ENCODE results near the gene HSPD1. TPM values are rescaled to one million over a fixed set of nuclear protein-coding genes. Genes with fewer than 3 reads are reported as not detected.

The HSPD1 gene
- total RNA-seq, 4 donors from 2014 or later = 88.4 to 221 (median 122) TPM

GRCh38 chr2:197538412-197538811 lies 38.8 kb upstream of the HSPD1 start:
- H3K36me3 ChIP-seq = peaks cover 0 to 52% (median 0%) of the 10 kb centered on the region in 3 donors

GRCh38 chr2:197517150-197517549 lies 17.5 kb upstream of the HSPD1 start:
- TF ChIP-seq CTCF (IDR thresholded peaks at IDR 0.05) (no peak), POLR2A (IDR thresholded peaks at IDR 0.05) (no peak)
- Histone ChIP-seq H3K27ac (peak overlapping the region in 1 of 4 donors; percentile 97), H3K4me3 (peak overlapping the region in 3 of 4 donors; percentile 87 to 92 (median 90)), H3K27me3 (no peaks in the 10 kb centered on the region), H3K9me3 (no peaks in the 10 kb centered on the region), H3K36me3 (no peaks in the 10 kb centered on the region), H3K4me1 (peaks cover 0 to 7% (median 5%) of the 10 kb centered on the region in 4 donors)
- no peak for DNase-seq

More at GRCh38 chr2:197538412-197538811, 38.8 kb upstream of the HSPD1 start:
- Histone ChIP-seq H3K4me3 (no peak overlapping the region), H3K27ac (no peak overlapping the region), H3K4me1 (no peaks in the 10 kb centered on the region), H3K9me3 (no peaks in the 10 kb centered on the region), H3K27me3 (no peaks in the 10 kb centered on the region)
- no peak for TF ChIP-seq POLR2A (IDR thresholded peaks at IDR 0.05)
- TF ChIP-seq CTCF (IDR thresholded peaks at IDR 0.05) = no peak
- DNase-seq = no peak

GRCh38 chr2:197516393-197516761 lies 16.7 kb upstream of the HSPD1 start:
- Histone ChIP-seq H3K27ac (peak overlapping the region; percentile 91 to 97 (median 93)), H3K4me1 (peaks cover 0 to 7% (median 5%) of the 10 kb centered on the region in 4 donors), H3K9me3 (no peaks in the 10 kb centered on the region), H3K4me3 (peak overlapping the region; percentile 66 to 92 (median 88)), H3K36me3 (no peaks in the 10 kb centered on the region), H3K27me3 (no peaks in the 10 kb centered on the region)
- TF ChIP-seq CTCF (IDR thresholded peaks at IDR 0.05) = no peak
- TF ChIP-seq POLR2A (IDR thresholded peaks at IDR 0.05) = no peak
- peak in 2 of 3 donors; percentile 28 to 61 for DNase-seq

GRCh38 chr2:197515739-197516392 lies 16.2 kb upstream of the HSPD1 start, which contains the start of gene MOB4:
Gene MOB4, plus strand, starts transcription at chr2:197516066. Its CDS starts 21 bp downstream, at chr2:197516087.
- Histone ChIP-seq H3K9me3 (no peaks in the 10 kb centered on the region), H3K4me3 (peak within 1 kb of the TSS; percentile 66 to 92 (median 88)), H3K27ac (peak within 1 kb of the TSS; percentile 91 to 97 (median 93)), H3K36me3 (no peaks in the 10 kb centered on the region), H3K4me1 (peaks cover 0 to 7% (median 5%) of the 10 kb centered on the region in 4 donors), H3K27me3 (no peaks in the 10 kb centered on the region)
- peak; percentile 93 to 98 (median 98) for DNase-seq
- peak in 2 of 6 experiments; percentile 9 to 21 for TF ChIP-seq CTCF (IDR thresholded peaks at IDR 0.05)
- TF ChIP-seq POLR2A (IDR thresholded peaks at IDR 0.05) = peak; percentile 85 to 96

GRCh38 chr2:197515315-197515738 lies 15.7 kb upstream of the HSPD1 start:
- no peak for TF ChIP-seq POLR2A (IDR thresholded peaks at IDR 0.05)
- no peak for TF ChIP-seq CTCF (IDR thresholded peaks at IDR 0.05)
- peak overlapping the region; percentile 66 to 92 (median 88) for H3K4me3 ChIP-seq
- DNase-seq = no peak
- no peaks in the 10 kb centered on the region for H3K27me3 ChIP-seq
- H3K9me3 ChIP-seq = no peaks in the 10 kb centered on the region
- peaks cover 0 to 7% (median 5%) of the 10 kb centered on the region in 4 donors for H3K4me1 ChIP-seq
- H3K27ac ChIP-seq = peak overlapping the region; percentile 91 to 97 (median 93)
- no peaks in the 10 kb centered on the region for H3K36me3 ChIP-seq

All from Peyer's patch (tissue), 4 donors.